GM12892 (cell line): ENCODE results near the gene TMPRSS9.
"Not testable (repeated sequence)": the region's sequence is repeated elsewhere in the genome, so short reads cannot be mapped to it uniquely, and the experiment has no call there.

Source experiments
- DNase-seq: peaks from one replicate; pipeline ENCODE4 v3.0.0; 2011; ENCODE audit not compliant: insufficient read length
- FAIRE-seq: peaks from 2 replicates; lab custom pipeline; 2011; peaks lifted over from hg19 to GRCh38; lab: Jason Lieb, UNC
- POLR2A ChIP-seq: IDR thresholded peaks from 2 replicates; pipeline ENCODE4 v1.6.1; 2011; ENCODE audit warnings: low read depth, low read length, control low read depth
- POLR2AphosphoS5 ChIP-seq: IDR thresholded peaks from 2 replicates; pipeline ENCODE4 v1.6.1; 2011; ENCODE audit warnings: low read depth, low read length, control low read depth
- TAF1 ChIP-seq: IDR thresholded peaks from 2 replicates; pipeline ENCODE4 v1.6.1; 2011; ENCODE audit warnings: low read depth, mild to moderate bottlenecking, control low read depth, low read length, borderline replicate concordance

The TMPRSS9 gene

DNA sequence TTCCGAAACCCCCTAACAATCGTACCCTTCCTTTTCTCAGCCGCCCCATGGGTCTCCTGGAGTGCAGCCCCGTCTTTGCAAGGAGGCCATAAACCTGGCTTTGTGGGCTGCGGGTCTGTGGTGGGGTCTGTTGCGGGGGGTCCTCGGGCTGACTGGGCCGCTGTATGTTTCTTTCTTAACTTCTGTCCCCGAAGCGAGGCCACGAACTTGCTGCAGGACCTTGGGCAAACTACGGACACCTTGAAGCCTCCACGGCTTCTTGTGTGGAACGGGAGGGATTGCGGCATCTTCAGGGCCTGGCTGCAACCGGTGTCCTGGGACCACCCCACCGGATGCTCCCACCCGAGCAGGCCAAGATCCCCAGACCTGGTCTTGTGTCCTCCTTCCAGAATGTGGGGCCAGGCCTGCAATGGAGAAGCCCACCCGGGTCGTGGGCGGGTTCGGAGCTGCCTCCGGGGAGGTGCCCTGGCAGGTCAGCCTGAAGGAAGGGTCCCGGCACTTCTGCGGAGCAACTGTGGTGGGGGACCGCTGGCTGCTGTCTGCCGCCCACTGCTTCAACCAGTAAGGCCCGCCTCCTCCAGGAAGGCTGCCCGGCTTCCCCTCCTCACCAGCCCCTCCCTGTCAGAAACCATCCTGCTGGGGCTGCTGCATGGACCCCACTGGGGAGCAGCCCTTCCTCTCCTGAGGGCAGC lies 55.4 kb downstream of the TMPRSS9 start:
- TF ChIP-seq POLR2AphosphoS5 (no peak), POLR2A (no peak; the same call in 1 of the 2 replicates), TAF1 (no peak)
- FAIRE-seq = no peak

DNA sequence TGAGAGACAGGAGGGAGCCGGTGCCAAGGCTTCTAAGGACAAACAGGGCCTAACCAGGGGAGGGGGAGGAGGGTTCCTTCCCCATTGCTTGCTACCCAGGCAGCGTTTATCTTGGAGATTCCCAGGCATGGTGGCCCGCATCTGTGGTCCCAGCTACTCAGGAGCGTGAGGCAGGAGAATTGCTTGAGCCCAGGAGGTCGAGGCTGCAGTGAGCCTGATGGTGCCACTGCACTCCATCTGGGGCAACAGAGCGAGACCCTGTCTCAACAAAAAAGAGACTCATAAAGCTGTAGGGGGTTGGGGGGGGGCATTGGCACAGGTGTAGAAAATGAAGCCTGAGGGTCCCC lies 55.9 kb downstream of the TMPRSS9 start:
- no peak for DNase-seq
- FAIRE-seq = no peak
- TF ChIP-seq TAF1 (no peak), POLR2A (no peak), POLR2AphosphoS5 (no peak; the same call in 1 of the 2 replicates)

More for the DNA sequence above, 55.4 kb downstream of the TMPRSS9 start:
- DNase-seq = no peak

DNA sequence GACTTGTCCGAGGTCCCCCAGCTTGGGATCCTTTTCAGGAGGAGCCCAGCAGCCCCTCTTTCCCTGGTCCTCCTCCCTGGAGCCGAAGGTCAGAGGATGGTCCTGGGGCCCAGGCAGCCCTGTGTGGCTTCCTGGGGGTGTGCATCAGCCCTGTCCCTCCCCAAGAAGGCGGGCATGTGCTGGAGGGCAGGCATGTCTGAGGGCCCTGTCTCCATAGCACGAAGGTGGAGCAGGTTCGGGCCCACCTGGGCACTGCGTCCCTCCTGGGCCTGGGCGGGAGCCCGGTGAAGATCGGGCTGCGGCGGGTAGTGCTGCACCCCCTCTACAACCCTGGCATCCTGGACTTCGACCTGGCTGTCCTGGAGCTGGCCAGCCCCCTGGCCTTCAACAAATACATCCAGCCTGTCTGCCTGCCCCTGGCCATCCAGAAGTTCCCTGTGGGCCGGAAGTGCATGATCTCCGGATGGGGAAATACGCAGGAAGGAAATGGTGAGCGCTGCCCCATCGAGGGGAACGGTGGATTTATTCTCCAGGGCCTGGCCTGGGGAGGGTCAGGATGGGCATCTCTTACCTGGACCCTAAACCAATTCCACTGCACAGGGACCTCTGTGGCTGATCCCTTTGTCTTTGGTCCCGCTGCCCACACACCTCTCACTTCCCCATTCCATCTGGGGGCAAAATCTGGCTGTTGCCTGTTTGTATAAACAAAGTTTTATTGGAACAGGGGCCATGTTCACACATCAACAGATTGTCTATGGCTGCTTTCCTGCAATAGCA lies 56.4 kb downstream of the TMPRSS9 start:
- FAIRE-seq (no peak), DNase-seq (no peak)
- no peak for TF ChIP-seq TAF1
- no peak for TF ChIP-seq POLR2AphosphoS5
- TF ChIP-seq POLR2A = no peak; the same call in 1 of the 2 replicates

DNA sequence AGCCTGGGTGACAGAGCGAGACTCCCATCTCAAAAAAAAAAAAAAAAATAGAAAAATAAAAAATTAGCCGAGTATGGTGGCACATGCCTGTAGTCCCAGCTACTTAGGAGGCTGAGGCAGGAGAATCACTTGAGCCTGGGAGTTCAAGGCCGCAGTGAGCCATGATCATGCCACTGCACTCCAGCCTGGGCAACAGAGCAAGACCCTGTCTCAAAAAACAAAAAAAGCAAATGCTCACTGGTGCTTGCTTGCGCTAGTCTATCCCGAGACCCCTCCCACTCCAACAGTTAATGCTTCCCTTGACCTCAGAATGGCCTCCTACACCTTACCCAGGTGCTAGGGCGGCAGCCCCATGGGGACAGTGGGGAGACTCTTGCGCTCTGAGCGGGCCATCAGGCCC lies 57.4 kb downstream of the TMPRSS9 start:
- not testable (repeated sequence) for FAIRE-seq, DNase-seq

DNA sequence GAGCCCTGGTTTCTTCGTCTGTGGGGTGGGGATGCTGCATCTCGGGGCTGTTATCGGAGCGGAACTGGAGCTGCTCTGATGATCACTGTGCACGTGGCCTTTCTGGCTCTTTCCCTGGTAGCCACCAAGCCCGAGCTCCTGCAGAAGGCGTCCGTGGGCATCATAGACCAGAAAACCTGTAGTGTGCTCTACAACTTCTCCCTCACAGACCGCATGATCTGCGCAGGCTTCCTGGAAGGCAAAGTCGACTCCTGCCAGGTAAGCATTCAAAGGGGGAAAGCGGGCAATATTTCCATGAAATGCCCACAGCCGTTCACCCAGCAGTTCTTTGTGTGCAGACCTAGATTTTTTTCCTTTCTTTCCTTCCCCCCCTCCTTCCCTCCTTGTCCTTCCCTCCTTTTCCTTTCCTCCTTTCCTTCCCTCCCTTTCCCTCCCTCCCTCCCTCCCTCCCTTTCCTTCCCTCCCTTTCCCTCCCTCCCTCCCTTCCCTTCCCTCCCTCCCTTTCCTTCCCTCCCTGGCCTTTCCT lies 57.9 kb downstream of the TMPRSS9 start:
- no peak for FAIRE-seq
- no peak for TF ChIP-seq TAF1
- DNase-seq = no peak

DNA sequence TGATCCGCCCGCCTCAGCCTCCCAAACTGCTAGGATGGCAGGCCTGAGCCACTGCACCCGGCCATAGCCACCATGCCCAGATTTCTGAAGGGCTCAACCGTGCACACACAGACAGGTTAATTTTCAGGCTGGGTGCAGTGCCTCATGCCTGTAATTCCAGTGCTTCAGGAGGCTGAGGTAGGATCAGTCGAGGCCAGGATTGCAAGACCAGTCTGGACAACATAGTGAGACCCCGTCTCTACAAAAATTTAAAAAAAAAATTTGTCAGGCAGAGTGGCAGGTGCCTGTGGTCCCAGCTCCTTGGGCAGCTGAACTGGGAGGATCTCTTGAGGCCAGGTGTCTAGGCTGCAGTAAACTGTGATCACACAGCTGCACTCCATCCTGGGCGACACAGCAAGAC lies 59.7 kb downstream of the TMPRSS9 start:
- DNase-seq (no peak), FAIRE-seq (no peak)
- no peak for TF ChIP-seq POLR2AphosphoS5
- no peak for TF ChIP-seq TAF1
- no peak for TF ChIP-seq POLR2A

DNA sequence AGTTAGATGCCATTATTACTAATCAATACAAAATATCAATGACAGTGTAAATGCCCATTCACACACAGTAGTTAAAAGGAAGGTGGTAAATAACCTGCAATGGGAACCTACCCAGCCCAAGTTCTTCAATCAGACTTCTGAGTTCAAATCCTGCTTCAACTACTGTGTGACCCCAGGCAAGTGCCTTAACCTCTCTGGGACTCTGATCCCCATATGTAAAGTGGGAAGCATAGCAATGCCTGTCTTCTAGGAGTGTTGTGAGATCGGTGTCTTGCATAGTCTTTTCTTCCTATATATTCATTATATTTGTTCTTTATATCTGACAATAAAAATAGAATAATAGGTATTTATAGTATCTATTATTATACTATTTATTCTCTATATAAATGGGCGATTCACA lies 60.4 kb downstream of the TMPRSS9 start:
- no peak for TF ChIP-seq TAF1
- TF ChIP-seq POLR2AphosphoS5 = no peak
- no peak for TF ChIP-seq POLR2A
- DNase-seq = no peak
- FAIRE-seq = no peak

DNA sequence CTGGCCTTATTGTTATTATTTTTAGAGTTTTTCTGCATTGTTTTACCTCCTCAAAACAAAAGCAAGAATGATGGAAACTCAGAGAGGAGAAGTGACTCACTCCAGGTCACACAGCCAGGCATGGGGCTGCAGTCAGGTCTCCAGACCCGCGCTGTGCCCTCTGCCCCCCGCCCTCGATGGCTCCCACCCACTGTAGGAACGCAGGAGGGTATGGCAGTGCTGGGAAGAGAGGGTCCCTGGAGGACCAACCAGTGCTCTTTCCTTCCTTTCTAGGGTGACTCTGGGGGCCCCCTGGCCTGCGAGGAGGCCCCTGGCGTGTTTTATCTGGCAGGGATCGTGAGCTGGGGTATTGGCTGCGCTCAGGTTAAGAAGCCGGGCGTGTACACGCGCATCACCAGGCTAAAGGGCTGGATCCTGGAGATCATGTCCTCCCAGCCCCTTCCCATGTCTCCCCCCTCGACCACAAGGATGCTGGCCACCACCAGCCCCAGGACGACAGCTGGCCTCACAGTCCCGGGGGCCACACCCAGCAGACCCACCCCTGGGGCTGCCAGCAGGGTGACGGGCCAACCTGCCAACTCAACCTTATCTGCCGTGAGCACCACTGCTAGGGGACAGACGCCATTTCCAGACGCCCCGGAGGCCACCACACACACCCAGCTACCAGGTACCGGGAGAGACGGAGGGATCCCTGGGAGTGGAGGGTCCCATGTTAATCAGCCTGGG lies 61.7 kb downstream of the TMPRSS9 start:
- TF ChIP-seq POLR2A = no peak
- no peak for TF ChIP-seq POLR2AphosphoS5
- no peak for TF ChIP-seq TAF1
- FAIRE-seq = no peak
- DNase-seq = no peak

DNA sequence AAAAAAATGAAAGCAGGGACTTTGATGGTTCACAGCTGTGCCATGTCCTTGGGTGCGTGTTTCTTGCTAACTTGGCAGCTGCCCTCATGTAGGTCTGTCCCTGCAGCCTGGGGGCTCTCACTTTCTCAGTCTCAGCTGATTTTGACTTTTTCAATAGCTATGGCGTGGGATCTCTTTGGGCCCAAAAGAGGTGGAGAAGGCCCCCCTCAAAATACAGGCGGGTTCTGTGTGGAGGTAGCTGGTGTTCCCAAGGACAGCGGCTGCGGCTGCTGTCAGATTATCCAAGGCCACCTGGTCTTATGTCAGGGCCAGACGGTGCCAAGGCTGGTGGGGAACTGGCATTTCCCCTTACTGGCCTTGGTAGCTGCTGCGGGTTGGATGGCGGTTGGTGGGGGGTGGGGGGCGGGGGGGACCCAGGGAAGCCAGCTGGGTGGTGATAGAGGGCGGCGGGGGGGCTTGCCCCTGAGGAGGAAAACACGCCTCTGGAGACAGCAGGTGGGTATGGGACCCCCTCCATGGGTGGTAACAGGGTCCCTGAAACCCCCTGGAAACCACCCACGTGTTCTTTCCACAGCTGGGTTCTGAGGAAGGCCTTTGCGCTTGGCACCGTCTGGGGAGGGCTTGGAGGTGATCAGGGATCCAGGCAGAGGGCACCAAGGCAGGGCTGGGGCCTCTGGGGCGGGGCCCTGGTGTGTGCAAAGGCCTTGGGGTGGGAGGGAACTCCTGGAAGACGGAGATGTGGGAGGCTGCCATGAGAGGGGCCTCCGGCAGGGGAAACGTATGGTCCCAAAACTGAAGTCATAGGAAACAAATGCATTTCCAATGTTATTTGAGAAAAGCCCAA lies 63.2 kb downstream of the TMPRSS9 start:
- TF ChIP-seq POLR2A (no peak), TAF1 (no peak), POLR2AphosphoS5 (no peak)
- no peak for FAIRE-seq
- no peak for DNase-seq

DNA sequence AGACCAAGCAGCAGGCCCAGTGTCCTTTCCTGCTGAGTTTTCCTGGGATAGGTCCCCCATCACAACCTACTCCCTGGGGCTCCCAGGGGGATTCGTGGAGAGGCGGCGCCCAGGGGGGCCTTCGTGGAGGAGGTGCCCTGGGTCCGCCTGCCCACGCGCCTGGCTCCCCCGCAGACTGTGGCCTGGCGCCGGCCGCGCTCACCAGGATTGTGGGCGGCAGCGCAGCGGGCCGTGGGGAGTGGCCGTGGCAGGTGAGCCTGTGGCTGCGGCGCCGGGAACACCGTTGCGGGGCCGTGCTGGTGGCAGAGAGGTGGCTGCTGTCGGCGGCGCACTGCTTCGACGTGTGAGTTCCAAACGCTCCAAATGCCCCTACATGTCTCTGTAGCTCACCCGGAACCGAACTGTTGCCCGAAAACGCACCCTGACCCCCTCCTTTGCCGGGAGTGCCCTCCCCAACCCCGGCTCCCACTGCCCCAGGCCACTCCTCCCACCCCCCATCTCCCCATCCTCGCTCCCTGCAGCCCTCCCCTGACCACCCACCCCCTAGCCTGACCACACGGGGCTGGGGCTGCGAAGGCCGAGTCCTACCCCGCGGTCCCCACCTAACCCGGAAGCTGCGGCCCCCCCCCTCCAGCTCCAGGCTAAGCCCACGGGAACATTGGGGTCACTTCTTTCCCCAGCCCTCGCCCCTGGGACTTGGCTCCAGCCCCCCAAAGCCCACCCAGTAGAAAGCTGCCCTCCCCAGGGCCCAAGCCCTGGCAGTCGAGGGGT lies 64.0 kb downstream of the TMPRSS9 start:
- DNase-seq = no peak
- no peak for FAIRE-seq

More for the DNA sequence above, 64.0 kb downstream of the TMPRSS9 start:
- TF ChIP-seq POLR2AphosphoS5 = no peak
- TF ChIP-seq TAF1 = no peak
- no peak for TF ChIP-seq POLR2A
